Measurements from ENCODE around the gene CDK6.

Gene CDK6

DNA sequence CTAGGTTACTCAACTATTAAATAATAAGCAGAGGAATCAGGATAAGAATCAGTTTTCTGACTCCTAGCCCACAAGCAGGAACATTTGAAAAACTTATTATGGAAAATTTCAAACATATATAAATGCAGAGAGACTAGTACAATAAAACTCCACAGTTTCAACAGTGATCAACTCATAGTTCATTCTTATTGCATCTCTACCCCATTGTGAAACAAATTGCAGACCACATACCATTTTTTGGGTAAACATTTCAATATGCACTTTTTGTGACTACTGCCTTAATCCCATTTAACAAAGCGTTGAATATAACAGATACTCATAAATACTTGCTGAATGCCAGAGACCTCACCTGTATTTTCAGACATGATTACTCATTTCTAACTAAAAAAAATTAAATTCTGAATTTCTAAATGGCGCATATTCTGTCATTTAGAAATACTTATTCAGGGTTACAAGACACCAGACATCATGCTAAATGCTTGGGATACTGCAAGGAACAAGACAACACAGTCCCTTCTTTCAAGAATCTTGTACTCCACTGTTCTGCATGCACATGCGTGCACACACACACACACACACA lies 11.4 kb downstream of the CDK6 start:
- no peak for DNase-seq

DNA sequence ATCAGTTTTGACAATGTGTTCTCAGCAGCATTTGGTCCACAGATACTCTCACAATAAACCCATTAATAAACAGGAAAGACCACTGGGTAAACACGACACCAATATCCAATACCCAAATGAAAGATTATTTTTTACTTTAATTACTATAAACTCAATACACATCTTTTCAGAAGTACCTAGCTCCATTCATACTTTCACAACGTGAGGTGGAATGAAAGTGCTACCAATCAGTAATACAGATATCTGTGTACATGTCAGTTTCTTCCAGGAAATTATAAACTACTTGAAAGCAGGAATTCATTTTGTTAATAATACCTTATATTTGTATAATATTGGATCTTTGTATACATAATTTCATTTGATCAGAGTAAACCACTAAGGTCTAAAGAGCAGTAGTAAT lies 11.9 kb downstream of the CDK6 start:
- no peak for DNase-seq

DNA sequence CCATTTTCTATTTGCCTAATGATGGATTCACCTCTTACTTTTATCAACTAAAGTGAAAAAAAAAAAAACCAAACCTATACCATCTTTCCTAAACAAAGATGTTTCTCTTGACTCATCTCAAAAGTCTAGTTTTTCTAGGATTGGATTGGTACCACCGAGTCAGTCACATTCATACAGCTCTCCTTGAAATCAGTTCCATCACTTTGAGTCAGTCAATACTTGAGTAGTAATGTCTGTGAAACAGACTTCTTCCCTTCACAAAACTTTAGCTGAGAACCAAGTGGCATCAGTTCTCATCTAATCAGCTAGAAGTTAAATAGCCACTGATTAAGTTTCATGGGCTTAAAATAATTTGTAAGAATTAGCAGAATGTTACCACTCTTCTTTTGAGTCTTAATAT lies 13.3 kb downstream of the CDK6 start:
- DNase-seq, result no peak

DNA sequence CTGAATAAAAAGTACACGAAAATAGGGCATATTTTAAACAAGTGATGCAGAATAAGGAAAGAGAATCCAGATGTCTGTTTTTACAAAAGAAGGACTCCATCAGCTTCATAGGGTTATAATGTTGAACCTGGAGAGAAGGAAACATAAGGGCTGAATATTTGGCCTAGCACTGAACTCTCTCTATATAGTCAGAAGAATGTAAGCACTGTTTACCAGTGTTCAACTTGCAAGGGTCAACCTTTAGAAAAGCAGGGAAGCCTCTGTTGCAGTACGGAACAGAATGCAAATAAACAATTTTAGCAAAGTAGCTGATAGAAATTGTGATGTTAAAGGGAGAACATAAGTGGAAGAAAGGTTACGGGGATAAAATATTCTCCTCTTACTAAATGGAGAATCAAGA lies 16.2 kb downstream of the CDK6 start:
- DNase-seq, result no peak

DNA sequence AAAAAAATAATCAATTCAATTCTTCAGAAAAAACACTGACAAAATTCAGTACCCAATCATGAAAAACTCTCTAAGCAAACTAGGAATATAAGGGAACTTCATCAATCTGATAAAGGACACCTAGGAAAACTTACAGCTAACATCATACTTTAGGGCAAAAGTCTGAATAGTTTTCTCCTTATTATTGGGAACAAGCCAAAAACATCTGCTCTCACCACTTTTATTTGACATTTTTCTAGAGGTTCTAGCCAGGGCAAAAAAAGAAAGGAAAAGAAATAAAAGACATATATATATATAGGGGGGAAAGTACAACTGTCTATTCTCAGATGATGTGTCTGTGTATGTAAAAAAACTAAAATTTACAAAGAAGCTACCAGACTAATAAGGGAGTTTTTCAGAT lies 19.0 kb downstream of the CDK6 start:
- no peak for DNase-seq

DNA sequence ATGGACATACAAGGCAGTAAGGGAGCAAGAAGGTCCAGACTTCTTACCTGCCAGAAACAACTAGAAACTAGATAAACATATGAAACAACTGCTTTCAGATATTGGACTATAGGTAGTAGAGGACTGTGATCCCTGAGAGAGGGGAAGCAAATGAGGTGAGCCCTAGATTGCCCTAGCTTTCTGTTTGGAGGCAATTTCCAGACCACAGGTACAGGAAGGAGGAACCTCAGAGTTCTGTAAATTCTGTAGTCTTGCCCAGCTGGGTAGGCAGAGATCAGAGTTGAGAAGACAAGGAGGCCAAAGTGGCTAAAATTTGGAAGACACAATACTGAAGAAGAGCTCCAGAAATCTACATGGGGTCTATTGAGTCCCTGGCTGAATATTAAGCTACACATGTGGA lies 21.0 kb downstream of the CDK6 start:
- DNase-seq, result no peak

DNA sequence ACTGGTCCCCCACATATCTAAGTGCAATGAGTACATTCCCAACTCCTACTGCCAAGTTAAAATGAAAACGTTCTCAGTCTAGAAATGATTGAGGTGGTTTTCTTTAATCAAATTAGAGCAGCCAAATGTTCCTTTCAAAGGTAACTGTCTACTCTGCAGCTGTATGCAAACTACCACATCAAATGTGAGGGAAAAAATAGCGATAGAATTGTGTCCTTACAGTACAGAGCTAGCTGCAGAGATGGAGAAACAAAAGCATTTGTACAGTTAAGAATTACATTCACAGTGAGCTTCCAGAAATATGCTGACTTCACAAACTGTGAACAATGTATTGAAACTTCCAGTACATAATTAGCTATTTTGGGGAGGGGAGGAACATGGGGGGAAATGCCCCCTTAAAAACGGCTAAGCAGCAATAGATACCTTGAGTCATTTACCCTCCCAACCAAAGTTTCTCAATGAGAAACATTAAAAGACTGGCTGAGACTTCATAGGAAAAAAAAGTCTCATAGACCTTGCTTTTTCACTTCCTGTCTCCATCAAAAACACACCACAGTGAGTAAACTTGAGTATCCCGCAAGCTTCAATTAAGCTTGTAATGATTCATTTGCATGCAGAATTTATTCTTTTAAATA lies 22.9 kb downstream of the CDK6 start:
- DNase-seq, result no peak

DNA sequence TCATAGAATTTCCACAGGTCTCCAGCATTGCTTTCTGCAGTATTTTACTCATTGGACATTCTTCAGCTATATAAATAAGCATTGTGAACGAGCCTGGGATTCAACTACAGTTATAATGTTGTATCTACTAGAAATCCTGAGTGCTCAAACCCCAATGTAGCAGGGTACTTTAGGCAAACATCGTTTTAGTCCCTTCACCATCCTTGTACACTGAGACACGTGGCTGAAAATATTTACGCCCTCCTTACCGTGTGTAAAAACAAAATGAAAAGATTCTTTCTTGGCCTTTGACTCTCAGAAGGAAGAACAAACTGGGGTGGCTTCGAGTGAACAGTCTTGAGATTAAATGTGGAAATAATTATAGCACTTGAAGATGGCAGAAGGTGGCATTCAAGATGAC lies 25.2 kb downstream of the CDK6 start:
- DNase-seq, result no peak

DNA sequence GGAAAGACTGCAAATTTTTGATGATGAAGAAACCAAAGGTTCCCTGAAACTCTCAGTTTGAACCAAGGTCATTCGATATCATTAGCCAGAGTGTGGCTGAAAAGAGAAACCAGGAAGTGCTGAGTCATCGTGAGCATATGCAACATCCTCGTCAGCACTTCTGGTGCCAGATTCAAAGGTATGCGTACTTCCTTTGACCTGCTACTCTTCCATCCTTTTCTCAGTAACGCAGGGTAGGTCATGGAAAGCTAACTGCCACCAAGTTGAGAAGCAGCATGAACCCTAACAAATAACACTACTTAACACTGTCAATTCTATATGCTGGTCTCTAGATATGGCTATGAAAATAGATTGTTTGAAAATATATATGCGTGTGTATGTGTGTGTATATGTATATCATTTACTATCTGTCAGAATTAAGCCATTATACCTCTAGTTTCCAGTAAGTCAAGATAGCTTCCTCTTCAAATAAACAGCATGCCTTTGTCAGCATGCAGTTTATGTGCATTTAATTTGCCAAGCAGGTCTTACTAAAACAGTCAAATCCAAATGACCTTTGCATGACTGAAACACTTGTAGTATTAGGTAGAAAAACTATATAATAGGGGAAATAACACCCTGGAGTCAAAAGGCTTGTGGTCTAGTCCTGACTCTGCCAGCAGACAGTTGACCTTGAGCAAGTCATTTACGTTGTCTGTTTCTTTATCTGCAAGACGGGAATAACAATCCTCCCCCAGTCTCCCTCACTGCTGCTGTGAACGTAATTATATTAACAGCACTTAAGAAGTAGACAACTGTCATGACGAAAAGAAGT lies 26.4 kb downstream of the CDK6 start:
- DNase-seq, result no peak

DNA sequence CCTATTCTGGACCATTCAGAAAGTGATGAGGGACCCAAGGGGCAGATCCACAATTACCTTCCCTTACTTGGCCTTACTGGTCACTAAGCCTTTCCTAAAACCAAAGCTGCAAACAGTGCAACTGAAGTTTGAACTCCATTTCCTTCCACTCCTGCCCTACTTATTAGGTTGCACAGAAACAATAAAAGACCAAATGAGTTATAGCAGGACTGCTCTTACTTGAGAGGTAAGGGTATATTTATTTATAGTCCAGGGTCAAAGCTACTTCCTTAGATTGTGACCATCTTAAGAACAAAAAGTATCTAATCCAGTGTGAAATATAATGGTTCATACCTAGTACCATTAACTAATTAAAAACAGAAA lies 27.0 kb downstream of the CDK6 start:
- no peak for DNase-seq

DNA sequence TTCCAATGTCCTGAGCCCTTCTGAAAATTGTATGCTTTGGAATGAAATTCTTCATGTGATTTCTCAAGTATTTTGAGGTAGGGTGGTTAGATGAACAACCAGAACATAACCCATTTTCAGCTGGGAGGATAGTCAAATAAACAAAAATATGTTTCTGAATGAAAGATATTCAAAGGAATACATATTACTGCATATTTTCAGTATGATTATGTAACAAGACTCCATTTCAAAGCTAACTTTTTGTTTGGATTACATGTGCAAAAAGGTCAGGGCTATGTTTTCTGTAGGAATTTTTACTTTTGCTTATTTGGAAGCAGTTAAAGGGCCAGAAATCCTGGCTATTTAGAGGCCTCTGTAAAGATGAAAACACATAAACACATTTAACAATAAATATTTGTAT lies 27.7 kb downstream of the CDK6 start:
- no peak for DNase-seq

DNA sequence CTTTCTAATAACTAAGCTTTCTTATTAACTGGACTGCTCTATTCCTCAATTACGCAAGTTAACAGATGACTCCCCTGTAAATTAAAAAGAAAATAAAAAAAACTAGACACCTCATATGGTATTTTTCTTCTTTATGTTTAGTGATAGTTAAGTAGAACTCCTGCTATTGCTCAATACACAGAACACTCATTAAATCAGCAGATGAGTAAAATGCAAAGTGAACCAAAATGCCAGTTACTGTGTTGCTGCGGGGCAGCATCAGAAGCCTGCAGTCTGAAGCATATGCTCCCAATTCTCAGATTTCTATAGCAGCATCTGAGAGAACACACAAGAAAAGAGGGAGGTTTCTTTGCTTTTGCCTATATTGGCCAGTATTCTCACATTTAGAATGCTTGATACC lies 28.4 kb downstream of the CDK6 start:
- DNase-seq, result no peak

DNA sequence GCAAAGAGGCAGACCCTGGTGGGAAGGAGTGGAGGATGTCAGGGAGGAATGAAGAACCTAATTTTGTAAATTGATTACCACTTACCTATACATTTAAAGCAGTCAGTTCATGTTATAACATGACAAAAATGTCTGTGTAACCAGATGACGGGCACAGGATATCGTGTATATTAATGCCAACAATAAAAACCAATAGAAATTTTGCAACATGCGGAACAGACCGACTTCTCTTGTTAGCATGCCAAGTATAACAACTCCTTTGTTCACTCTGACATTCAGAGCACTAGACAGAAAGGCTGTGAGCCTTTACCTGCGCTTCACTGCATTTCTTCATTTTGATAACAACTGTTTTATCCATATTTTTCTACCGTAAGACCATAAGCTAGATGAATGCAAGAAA lies 29.9 kb downstream of the CDK6 start:
- no peak for DNase-seq

DNA sequence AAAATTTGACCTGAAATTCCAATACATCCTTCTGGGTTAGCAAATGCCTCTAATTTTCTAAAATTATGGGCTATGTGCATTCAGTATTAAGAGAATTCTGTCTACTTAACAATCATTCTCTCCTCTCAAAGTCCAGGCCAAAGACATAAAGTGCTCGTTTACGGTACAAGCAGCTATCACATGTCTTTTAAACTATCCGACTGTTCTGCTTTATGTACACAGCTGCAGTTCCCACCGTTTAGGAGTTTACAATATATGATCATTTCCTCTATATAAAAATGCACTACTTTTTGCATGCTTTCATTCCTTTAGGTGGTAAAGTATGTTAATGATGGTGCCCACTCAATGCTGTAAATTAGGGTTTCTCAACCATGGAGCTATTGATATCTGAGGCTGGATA lies 34.0 kb downstream of the CDK6 start:
- no peak for DNase-seq

DNA sequence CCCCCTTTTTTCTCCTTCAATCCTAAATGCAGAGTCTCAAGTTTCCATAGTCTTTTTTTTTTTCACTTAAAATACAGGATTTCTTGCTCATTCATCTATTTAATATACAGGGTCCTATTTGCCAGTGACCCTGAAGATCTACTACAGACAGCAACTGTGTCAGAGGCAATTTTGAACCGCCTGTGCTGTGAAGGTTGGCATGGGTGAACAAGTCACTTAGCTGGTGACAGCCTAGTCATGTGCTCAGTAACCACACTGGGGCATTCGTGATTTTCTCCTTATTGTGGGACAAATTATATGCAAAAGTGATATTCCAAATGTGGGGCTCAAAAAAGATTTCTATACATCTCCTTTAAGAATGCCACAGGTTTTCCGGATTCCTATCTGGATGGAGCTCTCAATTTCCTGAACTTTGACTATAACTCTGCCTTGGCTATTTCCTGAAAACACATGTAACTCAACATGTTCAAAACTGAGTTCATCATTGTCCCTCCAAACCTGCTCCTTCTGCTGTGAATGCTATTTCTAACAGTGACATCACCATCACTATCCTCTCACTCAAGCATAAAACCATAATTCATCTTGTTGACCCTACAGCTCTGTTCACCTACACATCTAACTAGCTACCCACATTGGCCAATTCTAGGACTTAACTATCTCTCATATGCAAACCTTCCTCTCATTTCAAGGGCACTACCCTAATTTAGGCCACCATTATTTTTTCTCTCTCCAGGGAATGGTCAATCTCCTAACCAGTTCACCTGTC lies 36.7 kb downstream of the CDK6 start:
- no peak for DNase-seq

DNA sequence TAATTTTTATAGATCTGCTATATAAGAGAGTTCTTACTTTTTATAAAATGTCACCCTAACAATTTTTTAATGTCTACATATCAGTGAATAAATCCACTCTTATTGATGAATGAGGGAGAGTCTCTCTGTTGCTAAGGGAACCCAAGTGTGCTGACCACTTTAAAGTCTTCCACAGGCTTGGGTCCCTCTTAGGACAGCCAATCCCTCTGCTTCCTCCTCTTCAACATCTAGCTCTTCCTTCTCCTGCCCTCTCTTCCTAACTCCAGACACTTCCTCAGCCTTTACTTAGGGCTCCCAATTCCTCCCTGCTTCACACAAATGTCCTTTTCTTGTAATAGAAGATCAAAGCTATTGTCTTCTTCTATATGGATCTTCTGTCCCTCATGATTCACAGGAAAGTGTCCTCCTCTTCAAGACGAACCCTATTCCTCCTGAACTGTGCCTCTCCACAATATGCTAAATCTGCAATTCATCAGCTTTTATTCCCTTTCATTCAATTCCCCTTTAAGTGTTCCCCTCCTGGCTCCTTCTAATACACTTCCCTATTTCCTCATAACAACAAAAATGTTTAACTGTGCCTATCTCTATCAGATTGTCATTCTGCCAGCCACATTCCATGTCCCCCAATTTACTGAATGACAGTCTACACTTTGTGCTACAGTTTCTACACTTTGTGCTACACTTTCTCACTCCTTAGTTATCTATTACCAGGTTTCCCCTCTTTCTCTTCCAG lies 37.7 kb downstream of the CDK6 start:
- DNase-seq, result no peak

DNA sequence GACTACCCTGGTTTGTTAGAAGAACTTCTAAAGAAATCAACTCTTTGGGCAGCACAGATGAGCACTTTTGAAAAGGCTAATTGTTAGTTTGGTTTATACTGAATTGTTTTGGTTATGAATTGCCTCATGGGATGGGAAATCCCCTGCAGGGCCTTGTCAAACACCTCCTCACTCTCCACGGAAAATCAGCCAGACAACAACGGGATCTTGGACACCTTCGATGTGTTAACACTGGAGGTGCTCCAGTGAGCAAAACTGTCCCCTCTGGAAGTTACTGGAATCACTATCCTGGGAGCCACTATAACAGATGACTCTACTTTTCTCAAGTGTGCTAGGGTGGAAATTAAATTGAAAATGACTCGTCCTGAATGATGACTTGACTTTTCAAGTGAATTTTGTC lies 38.7 kb downstream of the CDK6 start:
- no peak for DNase-seq

DNA sequence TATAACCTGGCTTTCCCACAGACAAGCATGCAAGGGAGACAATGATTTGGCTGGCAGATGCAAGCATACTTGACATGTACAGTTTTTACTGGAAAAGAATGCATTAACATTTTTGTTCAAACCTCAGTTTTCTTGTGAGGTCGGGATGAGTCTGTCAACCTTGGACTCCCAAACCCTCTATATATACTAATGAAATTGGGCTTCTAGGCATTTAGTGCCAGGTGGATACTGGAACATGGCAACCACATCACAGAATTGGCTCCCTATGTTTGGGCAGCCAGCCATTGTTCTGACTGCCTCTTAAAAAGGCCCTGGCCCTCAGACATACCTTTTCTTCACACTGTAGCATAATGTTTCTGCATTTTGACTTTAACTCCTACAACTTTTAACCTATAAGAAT lies 39.1 kb downstream of the CDK6 start:
- DNase-seq, result no peak

DNA sequence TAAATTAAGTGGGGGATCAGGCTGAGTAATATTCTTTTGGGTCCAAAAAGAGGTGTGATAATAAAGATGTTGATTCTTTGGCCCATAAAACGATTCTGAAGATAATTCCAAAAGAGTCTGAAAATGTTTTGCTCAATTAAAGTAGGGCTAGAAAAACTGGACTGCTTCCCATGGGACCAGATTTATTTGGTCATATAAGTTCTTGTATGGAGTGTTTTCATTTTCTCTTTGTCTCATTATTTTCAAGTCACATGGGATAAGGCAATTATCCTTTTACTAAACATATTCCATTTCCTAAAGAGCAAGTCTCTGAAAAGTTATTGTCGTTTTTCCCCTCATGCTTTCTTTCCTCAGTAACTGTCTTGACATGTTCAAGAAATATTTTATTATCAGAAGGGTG lies 41.5 kb downstream of the CDK6 start:
- no peak for DNase-seq

DNA sequence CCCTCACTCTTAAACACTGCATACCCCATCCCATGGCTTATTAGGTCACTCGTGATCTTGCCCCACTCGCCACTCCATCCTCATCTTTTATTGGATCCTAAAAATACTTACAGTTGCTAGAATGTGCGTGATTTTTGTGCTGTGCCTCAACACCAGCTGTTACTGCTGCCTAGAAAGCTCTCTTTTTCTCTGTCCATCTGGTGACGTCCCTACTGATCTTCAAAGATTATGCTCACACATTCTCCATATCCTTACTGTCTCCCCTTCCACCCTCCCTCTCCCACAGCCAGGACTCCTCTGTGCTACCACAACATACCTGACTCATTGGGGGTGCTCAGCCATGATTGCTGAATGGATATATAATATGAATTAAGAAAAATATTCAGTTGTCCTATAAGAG lies 42.0 kb downstream of the CDK6 start:
- no peak for DNase-seq

DNA sequence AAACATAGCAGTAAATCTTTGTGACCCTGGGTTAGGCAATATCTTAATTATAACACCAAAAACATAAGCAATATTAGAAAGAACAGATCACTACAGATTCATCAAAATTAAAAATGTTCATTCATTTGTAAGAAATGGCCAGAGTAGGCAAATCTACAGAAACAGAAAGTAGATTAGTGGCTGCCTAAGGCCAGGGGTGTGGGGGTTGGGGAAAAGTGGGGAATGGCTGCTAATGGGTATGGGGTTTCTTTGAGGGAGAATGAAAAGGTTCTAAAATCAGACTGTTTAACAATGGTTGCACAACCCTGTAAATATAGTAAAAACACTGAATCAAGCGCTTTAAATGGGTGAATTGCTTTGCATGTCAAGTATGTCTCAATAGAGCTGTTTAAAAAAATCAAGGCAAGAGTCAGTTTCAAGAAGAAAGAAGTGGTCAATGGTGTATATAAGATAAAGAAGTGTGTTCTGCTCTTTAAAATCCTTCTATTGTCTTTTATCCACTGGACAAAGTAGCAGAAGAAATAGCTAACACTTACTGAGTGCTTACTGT lies 42.6 kb downstream of the CDK6 start:
- no peak for DNase-seq

DNA sequence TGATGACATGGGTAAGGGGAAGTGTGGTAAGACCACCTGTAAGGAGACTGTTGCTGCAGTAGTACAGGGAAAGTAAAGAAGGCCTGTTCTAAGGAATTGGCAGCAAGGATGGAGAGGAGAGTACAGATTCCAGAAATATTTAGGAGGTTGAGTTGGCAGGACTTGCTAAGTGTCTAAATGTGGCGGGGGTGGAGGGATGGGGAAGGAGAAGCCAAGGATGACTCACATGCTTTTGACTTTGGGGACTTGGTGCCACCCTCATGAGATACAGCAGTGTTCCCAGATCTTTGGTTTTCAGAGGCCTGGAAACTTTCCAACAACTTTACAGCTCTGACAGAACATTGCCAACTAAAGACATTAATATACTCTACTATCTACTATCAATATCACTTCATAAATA lies 45.4 kb downstream of the CDK6 start:
- DNase-seq, result no peak
